GM13976 (cell line): ENCODE measurements around the gene METTL9.
"Not testable (repeated sequence)": the region's sequence is repeated elsewhere in the genome, so short reads cannot be mapped to it uniquely, and the experiment has no call there.

ENCODE experiments used
- DNase-seq: peaks from one replicate; pipeline ENCODE4 v3.0.0; 2012; ENCODE audit warnings: low spot score
- CTCF ChIP-seq: IDR thresholded peaks from 2 replicates; pipeline ENCODE4 v1.5.1; 2012; ENCODE audit warnings: borderline replicate concordance, mild to moderate bottlenecking; ENCODE audit not compliant: insufficient read depth; ENCODE audit errors: extremely low read depth, missing control alignments, control extremely low read depth
- in situ Hi-C: fragments of 300-500 bp; cut with MboI; formaldehyde crosslinking; loops from one replicate; pipeline ENCODE4 v1.12.0; 2022; ENCODE audit warnings: low sequenced_read_pairs, mixed read lengths, inconsistent platforms; ENCODE audit not compliant: unreplicated experiment

METTL9 gene

GRCh38 chr16:21560462-21560861, 38.9 kb upstream of the METTL9 start:
- DNase-seq: no peak
- TF ChIP-seq CTCF: no peak
- in situ Hi-C loops: no loop called here

- no peak for DNase-seq
- TF ChIP-seq CTCF: no peak
- in situ Hi-C loops: no loop called here
Measured at GRCh38 chr16:21563676-21564075, 35.7 kb upstream of the METTL9 start.

- DNase-seq, in situ Hi-C loops: not testable (repeated sequence)
Measured at GRCh38 chr16:21564367-21564766, 35.0 kb upstream of the METTL9 start.

- in situ Hi-C loops: no loop called here
- no peak for DNase-seq
Measured at GRCh38 chr16:21565507-21565860, 33.9 kb upstream of the METTL9 start.

GRCh38 chr16:21565861-21566669, 33.3 kb upstream of the METTL9 start:
- TF ChIP-seq CTCF: no peak
- DNase-seq: no peak
- in situ Hi-C loops: no loop called here

More at GRCh38 chr16:21565507-21565860, 33.9 kb upstream of the METTL9 start:
- no peak for TF ChIP-seq CTCF

GRCh38 chr16:21566891-21567414, 32.4 kb upstream of the METTL9 start:
- in situ Hi-C loops: no loop called here
- no peak for DNase-seq
- no peak for TF ChIP-seq CTCF

- in situ Hi-C loops, DNase-seq: not testable (repeated sequence)
Measured at GRCh38 chr16:21567496-21567895, 31.9 kb upstream of the METTL9 start.

GRCh38 chr16:21568502-21569189, 30.7 kb upstream of the METTL9 start:
- DNase-seq: no peak
- in situ Hi-C loops: no loop called here
- no peak for TF ChIP-seq CTCF
